GM12878 (cell line): ENCODE results near the gene ABHD15.

Experiments used
- POLR2AphosphoS2 ChIP-seq: IDR thresholded peaks from 2 replicates; pipeline ENCODE4 v1.6.1; 2011; ENCODE audit warnings: low read depth, mild to moderate bottlenecking, low read length, improper control_type of control experiment, moderate library complexity
- POLR2AphosphoS5 ChIP-seq: IDR thresholded peaks from 2 replicates; pipeline ENCODE4 v1.6.1; 2011; ENCODE audit warnings: mild to moderate bottlenecking, low read length, inconsistent platforms
- YY1 ChIP-seq: IDR thresholded peaks from 2 replicates; pipeline ENCODE4 v1.6.1; 2011; ENCODE audit warnings: low read depth, mild to moderate bottlenecking, low read length
- TF ChIP-seq, protein P1 (sequence below), 3 experiments: IDR thresholded peaks in 2 of 3; conservative IDR thresholded peaks in 1 of 3; 2 replicates each; pipeline ENCODE4 v1.5.1; 2011; ENCODE audit warnings: low read depth in 3 of 3, low read length in 3 of 3, mild to moderate bottlenecking in 3 of 3, control low read depth in 2 of 3, moderate library complexity in 2 of 3, inconsistent platforms in 1 of 3, mixed read lengths in 1 of 3; ENCODE audit not compliant: control insufficient read depth in 2 of 3, insufficient read depth in 1 of 3; ENCODE audit errors: extremely low read depth in 1 of 3

DNA sequence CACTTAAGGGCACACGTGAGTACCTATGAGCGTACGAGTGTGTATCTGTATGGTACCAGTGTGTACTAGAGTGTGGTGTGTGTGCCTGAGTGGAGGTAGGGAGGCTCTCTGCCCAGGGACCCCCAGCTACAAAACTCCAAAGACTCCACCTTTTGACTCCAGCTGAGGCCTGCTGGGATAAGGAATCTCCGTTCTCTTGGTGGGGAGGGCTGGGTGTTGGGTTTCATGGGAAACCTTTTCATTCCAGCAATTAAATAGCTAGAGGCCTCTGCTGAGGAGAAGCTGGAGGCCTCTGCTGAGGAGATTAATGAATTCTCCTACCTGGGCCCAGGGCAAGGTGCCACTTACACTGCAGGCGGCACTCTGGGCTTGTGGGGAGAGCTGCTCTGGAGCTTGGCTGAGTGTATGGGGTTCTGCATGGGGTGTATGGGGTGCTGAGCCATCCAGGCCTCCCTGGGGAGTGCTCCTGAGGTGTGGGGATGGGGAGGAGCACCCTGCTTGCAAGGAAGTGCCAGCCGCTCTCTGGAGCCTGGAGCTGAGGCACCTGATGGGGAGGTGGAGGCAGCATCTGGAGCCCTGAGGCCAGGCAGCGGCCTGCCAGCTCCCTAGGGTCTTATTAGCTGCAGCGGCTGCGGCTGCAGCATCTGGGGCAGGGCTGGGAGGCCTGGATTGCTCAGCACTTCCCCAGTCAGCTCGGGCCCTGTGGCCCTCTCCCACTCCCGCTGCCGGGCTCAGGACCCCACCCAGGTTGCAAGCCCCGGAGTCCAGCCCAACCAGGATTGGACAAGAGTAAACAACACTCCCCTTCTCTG is 30.7 kb upstream of the ABHD15 start:
- TF ChIP-seq YY1 (no peak), POLR2AphosphoS5 (no peak), POLR2AphosphoS2 (no peak)
- TF ChIP-seq, protein P1, sequence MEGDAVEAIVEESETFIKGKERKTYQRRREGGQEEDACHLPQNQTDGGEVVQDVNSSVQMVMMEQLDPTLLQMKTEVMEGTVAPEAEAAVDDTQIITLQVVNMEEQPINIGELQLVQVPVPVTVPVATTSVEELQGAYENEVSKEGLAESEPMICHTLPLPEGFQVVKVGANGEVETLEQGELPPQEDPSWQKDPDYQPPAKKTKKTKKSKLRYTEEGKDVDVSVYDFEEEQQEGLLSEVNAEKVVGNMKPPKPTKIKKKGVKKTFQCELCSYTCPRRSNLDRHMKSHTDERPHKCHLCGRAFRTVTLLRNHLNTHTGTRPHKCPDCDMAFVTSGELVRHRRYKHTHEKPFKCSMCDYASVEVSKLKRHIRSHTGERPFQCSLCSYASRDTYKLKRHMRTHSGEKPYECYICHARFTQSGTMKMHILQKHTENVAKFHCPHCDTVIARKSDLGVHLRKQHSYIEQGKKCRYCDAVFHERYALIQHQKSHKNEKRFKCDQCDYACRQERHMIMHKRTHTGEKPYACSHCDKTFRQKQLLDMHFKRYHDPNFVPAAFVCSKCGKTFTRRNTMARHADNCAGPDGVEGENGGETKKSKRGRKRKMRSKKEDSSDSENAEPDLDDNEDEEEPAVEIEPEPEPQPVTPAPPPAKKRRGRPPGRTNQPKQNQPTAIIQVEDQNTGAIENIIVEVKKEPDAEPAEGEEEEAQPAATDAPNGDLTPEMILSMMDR (IDR thresholded peaks at IDR 0.05 in 2 of 3, conservative IDR thresholded peaks at IDR 0.05 in 1 of 3; ENCODE audit: control insufficient read depth in 2 of 3, extremely low read depth in 1 of 3, insufficient read depth in 1 of 3, low read depth in 3 of 3, low read length in 3 of 3) = no peak
